Fibroblast of pulmonary artery (primary cell): Measurements from ENCODE around the gene RPTN.

Experiments
- DNase-seq: peaks from one replicate; pipeline ENCODE4 v3.0.0-alpha.2; 2010; ENCODE audit warnings: low read depth
- H3K4me3 ChIP-seq: replicated peaks from 2 replicates; pipeline ENCODE4 v1.5.1; 2011; ENCODE audit warnings: low read depth, mild to moderate bottlenecking, control low read depth, low read length, moderate library complexity
- TF ChIP-seq, protein P1 (sequence below): IDR thresholded peaks from 2 replicates; pipeline ENCODE4 v1.5.1; 2011; ENCODE audit warnings: mild to moderate bottlenecking, control low read depth, low read length, inconsistent platforms; ENCODE audit errors: missing control alignments

RPTN gene

GRCh38 chr1:152165286-152166077 lies 6.5 kb upstream of the RPTN start:
- TF ChIP-seq, protein P1, sequence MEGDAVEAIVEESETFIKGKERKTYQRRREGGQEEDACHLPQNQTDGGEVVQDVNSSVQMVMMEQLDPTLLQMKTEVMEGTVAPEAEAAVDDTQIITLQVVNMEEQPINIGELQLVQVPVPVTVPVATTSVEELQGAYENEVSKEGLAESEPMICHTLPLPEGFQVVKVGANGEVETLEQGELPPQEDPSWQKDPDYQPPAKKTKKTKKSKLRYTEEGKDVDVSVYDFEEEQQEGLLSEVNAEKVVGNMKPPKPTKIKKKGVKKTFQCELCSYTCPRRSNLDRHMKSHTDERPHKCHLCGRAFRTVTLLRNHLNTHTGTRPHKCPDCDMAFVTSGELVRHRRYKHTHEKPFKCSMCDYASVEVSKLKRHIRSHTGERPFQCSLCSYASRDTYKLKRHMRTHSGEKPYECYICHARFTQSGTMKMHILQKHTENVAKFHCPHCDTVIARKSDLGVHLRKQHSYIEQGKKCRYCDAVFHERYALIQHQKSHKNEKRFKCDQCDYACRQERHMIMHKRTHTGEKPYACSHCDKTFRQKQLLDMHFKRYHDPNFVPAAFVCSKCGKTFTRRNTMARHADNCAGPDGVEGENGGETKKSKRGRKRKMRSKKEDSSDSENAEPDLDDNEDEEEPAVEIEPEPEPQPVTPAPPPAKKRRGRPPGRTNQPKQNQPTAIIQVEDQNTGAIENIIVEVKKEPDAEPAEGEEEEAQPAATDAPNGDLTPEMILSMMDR: no peak
- no peak overlapping the region for H3K4me3 ChIP-seq
- no peak for DNase-seq

DNA sequence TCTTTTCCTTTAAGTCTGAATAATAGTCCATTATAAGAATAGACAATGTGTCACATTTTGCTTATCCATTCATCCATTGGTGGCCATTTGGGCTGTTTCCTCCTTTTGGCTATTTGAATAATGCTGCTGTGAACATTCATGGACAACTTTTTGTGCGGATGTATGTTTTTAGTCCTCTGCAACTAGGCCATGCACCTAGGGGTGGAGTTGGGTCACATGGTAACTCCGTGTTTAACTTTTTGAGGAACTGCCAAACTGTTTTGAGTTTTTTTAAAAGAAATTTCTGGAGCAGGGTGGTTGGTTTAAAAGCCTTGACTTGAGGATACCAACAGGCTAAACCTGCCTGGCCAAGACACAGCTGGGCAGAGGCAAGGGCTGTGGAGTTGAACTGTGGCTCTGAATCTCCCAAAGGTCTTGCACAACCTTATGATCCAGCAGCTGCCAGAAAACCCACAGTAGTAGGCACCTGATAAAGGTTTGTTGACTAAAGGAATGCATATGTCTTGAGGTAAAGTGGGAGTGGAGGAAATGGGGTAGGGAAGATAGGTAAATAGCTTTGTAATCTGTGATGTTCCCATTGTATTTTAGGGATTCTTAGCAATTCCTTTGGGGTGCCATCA lies 5.6 kb upstream of the RPTN start:
- TF ChIP-seq, protein P1: no peak
- DNase-seq: no peak
- no peak overlapping the region for H3K4me3 ChIP-seq

- TF ChIP-seq, protein P1: no peak
- H3K4me3 ChIP-seq: no peak overlapping the region
- peak; percentile 67 for DNase-seq
Observed at GRCh38 chr1:152162792-152163463, 3.9 kb upstream of the RPTN start.

DNA sequence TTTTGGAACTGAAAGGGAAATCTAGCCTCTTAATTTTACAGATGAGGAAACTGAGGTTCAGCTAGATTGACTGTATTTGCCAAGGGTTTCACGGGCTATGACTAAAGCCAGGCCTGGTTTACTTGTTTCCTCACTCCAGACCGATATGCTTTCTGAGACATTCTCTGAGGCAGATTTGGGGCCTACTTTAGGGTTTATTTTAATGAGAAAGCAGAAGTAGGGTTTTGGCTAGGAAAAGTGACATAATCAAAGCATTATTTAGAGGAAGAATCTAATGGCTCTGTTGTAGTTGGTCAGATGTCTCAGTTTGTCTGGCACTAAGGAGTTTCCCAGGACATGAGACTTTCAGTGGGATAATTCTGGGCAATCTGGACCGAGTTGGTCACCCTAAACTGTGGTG lies 1.5 kb upstream of the RPTN start:
- H3K4me3 ChIP-seq: no peak overlapping the region
- no peak for DNase-seq
- TF ChIP-seq, protein P1: no peak

GRCh38 chr1:152153996-152154395 lies 5.0 kb downstream of the RPTN start:
- TF ChIP-seq, protein P1: no peak
- no peak overlapping the region for H3K4me3 ChIP-seq
- DNase-seq: no peak

DNA sequence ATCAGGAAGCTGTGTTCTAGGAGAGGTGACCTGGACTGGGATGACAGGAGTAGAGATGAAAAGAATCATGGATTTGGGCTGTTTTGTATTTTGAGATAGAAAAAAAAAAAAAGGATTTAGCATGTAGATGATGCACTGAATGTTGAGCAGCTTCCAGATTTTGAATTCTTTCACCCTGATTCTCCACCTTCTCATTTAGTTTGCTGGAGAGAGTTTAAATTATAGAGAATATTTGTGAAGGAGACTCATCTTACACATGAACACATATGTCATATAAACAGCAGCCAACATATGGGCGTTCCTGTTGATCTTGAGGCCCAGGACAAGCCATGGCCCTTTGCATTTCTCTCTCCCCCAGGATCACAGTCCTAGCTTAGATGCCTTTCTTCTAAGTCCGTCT lies 7.4 kb downstream of the RPTN start:
- TF ChIP-seq, protein P1: no peak
- H3K4me3 ChIP-seq: no peak overlapping the region
- no peak for DNase-seq
